Esophagus muscularis mucosa (tissue), 4 donors: Measurements from ENCODE around the gene ZBTB47. TPM values are rescaled to one million over a fixed set of nuclear protein-coding genes. Genes with fewer than 3 reads are reported as not detected.

Experiments
- DNase-seq: peaks from one replicate; pipeline ENCODE4 v3.0.0-alpha.2; 2017; ENCODE audit errors: extremely low spot score
- H3K27ac ChIP-seq, 4 donors: fragments of 200-600 bp; sonication (generic); replicated peaks in 1 of 4; 1 replicate in 3 of 4; 2 replicates in 1 of 4; pipeline ENCODE4 v1.5.1; 2016 to 2019; ENCODE audit warnings: mild to moderate bottlenecking in 1 of 4
- H3K27me3 ChIP-seq, 4 donors: fragments of 200-600 bp; sonication (generic); one replicate each; pipeline versions ENCODE4 v1.5.1 to v1.6.0; 2016 to 2019
- H3K36me3 ChIP-seq, 4 donors: fragments of 200-600 bp; sonication (generic); one replicate each; pipeline ENCODE4 v1.5.1; 2016 to 2019
- H3K4me1 ChIP-seq, 4 donors: fragments of 200-600 bp; sonication (generic); one replicate each; pipeline ENCODE4 v1.5.1; 2016 to 2019
- H3K4me3 ChIP-seq, 4 donors: fragments of 200-600 bp; sonication (generic); 1 replicate in 2 of 4; 2 replicates in 2 of 4; pipeline ENCODE4 v1.5.1; 2016 to 2019; ENCODE audit warnings: mild to moderate bottlenecking in 4 of 4, moderate library complexity in 1 of 4
- H3K9me3 ChIP-seq, 4 donors: fragments of 200-600 bp; sonication (generic); 1 replicate in 3 of 4; 2 replicates in 1 of 4; pipeline ENCODE4 v1.5.1; 2016 to 2019
- EP300 ChIP-seq: sonication (generic); formaldehyde crosslinking; IDR thresholded peaks from one replicate; pipeline ENCODE4 v1.6.1; 2017; ENCODE audit warnings: antibody characterized with exemption
- POLR2A ChIP-seq: fragments of 450-650 bp; IDR thresholded peaks from one replicate; pipeline ENCODE4 v1.6.1; 2017; ENCODE audit warnings: antibody characterized with exemption, moderate library complexity, mild to moderate bottlenecking, low read depth
- POLR2AphosphoS5 ChIP-seq, 2 donors: sonication (generic); formaldehyde crosslinking; IDR thresholded peaks; one replicate each; pipeline ENCODE4 v1.6.1; 2017; ENCODE audit warnings: antibody characterized with exemption in 2 of 2
- WGBS: methylation state at CpG from one replicate; pipeline ENCODE4 v1.1.5; 2018; 5-methylcytosine and 5-hydroxymethylcytosine counted together
- intact Hi-C: fragments of 100-400 bp; cut with DNase I; formaldehyde crosslinking; loops from one replicate; pipeline ENCODE4 v1.15.1; 2023
- total RNA-seq, 4 donors: library from RNA; depleted of rRNA; stranded (reverse); fragments of >200 nt; gene quantifications; one replicate each; pipeline versions ENCODE4 v1.1.0 to v1.2.1, GENCODE V29; 2016
- TF ChIP-seq, protein P1 (sequence below), 3 experiments: fragments of 200-600 bp in 2 of 3; fragments of 450-650 bp in 1 of 3; sonication (generic) in 2 of 3; IDR thresholded peaks; one replicate each; pipeline ENCODE4 v1.5.1; 2017 to 2019; ENCODE audit warnings: antibody characterized with exemption in 3 of 3, mild to moderate bottlenecking in 2 of 3, moderate library complexity in 1 of 3

The ZBTB47 gene
- total RNA-seq, 4 donors from 2014 or later, result 75.4 to 137 (median 95.7) TPM

DNA sequence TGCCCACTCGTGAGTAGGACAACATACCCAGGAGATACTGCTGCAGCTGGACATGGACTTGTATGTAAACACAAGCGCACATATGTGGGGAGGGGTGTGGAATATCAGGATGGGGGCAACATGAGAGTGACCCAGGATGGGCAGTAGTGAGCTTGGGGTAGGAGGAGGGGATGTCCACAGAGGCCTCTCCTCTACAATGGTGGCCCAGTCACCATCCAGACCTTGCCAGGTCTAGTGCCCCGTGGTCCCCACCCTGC, 266 bp upstream of the ZBTB47 start:
- peak overlapping the region; percentile 91 to 98 (median 96) for H3K27ac ChIP-seq
- DNase-seq, result no peak
- TF ChIP-seq POLR2A (no peak), POLR2AphosphoS5 (IDR thresholded peaks at IDR 0.05) (no peak), EP300 (no peak)
- TF ChIP-seq, protein P1, sequence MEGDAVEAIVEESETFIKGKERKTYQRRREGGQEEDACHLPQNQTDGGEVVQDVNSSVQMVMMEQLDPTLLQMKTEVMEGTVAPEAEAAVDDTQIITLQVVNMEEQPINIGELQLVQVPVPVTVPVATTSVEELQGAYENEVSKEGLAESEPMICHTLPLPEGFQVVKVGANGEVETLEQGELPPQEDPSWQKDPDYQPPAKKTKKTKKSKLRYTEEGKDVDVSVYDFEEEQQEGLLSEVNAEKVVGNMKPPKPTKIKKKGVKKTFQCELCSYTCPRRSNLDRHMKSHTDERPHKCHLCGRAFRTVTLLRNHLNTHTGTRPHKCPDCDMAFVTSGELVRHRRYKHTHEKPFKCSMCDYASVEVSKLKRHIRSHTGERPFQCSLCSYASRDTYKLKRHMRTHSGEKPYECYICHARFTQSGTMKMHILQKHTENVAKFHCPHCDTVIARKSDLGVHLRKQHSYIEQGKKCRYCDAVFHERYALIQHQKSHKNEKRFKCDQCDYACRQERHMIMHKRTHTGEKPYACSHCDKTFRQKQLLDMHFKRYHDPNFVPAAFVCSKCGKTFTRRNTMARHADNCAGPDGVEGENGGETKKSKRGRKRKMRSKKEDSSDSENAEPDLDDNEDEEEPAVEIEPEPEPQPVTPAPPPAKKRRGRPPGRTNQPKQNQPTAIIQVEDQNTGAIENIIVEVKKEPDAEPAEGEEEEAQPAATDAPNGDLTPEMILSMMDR (IDR thresholded peaks at IDR 0.05), result no peak
- 13% methylated on average over 3 of the region's 3 CpGs for WGBS
- peak overlapping the region; percentile 82 to 96 (median 92) for H3K4me3 ChIP-seq
- H3K27me3 ChIP-seq, result no peaks in the 10 kb centered on the region
- H3K9me3 ChIP-seq, result no peaks in the 10 kb centered on the region
- H3K36me3 ChIP-seq, result peaks cover 0 to 22% (median 10%) of the 10 kb centered on the region in 4 donors
- intact Hi-C loops, result loop anchor here (5.0 kb wide), 3 partner anchors 51 to 89 kb away; partner anchors contain the start of genes NKTR and SEC22C
- H3K4me1 ChIP-seq, result peaks cover 43 to 73% (median 68%) of the 10 kb centered on the region in 4 donors

DNA sequence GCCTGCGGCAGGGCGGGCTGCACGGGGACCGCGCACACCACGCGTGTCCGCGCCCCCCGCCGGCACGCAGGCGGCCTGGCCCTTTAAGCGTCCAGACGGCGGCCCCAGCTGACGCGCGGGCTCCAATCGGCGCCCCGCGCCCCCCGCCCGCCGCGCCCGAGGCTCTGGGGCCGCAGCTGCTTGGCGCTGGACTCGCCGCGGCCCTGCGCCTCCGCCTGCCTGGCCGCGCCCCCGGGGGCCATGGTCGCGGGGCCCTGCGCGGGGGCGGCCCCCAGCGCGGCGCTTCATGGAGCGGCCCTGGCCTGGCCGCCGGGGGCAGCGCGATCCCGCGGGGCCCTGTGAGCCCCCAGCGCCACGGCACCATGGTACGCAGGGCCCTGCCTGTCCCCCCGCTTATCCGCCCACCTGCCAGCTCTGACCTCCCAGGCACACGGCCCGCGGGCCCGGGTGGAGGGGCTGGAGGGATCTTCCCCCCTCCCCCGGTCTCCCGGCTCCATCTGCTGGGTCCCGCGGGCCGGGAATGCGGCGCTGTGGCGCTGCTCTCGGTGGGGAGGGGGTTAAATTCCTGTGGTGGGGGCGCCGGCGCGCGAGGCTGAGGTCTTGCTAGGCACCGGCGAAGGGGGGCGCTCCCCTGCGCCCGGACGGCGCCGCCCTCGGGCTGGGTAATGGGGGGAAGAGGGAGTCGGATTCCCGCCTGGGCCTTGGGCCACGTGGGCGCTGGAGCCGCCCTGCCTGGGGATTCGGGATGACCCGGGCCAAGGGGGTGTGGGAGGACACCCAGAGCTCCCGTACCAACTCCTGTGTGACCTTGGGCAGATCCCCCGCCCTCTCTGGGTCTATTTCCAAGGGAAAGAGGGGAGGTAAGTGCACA, 1.1 kb downstream of the ZBTB47 start:
- Histone ChIP-seq H3K27ac (peak overlapping the region; percentile 91 to 98 (median 96)), H3K36me3 (peaks cover 5 to 22% (median 16%) of the 10 kb centered on the region in 4 donors), H3K4me3 (peak overlapping the region; percentile 82 to 96 (median 92)), H3K9me3 (no peaks in the 10 kb centered on the region), H3K4me1 (peaks cover 48 to 86% (median 80%) of the 10 kb centered on the region in 4 donors), H3K27me3 (no peaks in the 10 kb centered on the region)
- DNase-seq, result no peak
- intact Hi-C loops, result loop anchor here (5.0 kb wide), 3 partner anchors 52 to 88 kb away; partner anchors contain the start of genes NKTR and SEC22C
- TF ChIP-seq POLR2AphosphoS5 (IDR thresholded peaks at IDR 0.05) (peak; percentile 5 to 39), POLR2A (peak; percentile 3), EP300 (no peak)
- TF ChIP-seq, protein P1 (IDR thresholded peaks at IDR 0.05), result no peak
- WGBS, result 2% methylated on average over 29 of the region's 94 CpGs

DNA sequence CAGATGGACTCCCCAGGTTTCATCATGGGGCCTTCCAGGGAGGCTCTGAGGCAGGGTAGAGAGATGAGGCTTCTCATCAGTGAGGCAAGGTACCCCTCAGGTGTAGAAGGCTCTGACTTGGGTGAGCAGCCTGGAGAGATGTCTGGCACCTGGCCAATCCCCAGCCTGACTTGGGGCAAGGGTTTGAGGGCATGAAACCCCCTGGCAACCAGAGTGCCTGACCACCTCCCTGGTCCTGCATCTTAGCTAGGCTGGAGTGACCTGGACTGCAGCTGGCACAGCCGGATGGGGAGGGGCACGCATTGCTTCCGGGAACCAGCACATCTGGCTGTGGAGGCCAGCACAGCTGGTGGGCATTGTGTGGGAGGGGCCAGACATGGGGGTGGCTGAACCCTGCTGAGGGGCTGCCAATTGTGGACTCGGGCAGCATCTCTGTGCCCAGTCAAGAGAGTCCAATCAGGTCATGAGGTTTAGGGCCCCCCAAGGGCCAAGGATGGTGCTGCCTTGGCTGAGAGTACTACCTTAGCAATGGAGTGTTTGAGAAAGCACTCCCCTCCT, 1.9 kb downstream of the ZBTB47 start:
- Histone ChIP-seq H3K27me3 (no peaks in the 10 kb centered on the region), H3K4me1 (peaks cover 57 to 89% (median 83%) of the 10 kb centered on the region in 4 donors), H3K9me3 (no peaks in the 10 kb centered on the region), H3K4me3 (peak overlapping the region; percentile 82 to 96 (median 92)), H3K36me3 (peaks cover 5 to 25% (median 21%) of the 10 kb centered on the region in 4 donors), H3K27ac (peak overlapping the region; percentile 91 to 98 (median 96))
- intact Hi-C loops, result no loop called here
- WGBS, result 90% methylated on average over 2 of the region's 4 CpGs
- DNase-seq, result no peak
- no peak for TF ChIP-seq POLR2AphosphoS5 (IDR thresholded peaks at IDR 0.05)
- no peak for TF ChIP-seq POLR2A
- no peak for TF ChIP-seq EP300
- TF ChIP-seq, protein P1 (IDR thresholded peaks at IDR 0.05), result no peak

DNA sequence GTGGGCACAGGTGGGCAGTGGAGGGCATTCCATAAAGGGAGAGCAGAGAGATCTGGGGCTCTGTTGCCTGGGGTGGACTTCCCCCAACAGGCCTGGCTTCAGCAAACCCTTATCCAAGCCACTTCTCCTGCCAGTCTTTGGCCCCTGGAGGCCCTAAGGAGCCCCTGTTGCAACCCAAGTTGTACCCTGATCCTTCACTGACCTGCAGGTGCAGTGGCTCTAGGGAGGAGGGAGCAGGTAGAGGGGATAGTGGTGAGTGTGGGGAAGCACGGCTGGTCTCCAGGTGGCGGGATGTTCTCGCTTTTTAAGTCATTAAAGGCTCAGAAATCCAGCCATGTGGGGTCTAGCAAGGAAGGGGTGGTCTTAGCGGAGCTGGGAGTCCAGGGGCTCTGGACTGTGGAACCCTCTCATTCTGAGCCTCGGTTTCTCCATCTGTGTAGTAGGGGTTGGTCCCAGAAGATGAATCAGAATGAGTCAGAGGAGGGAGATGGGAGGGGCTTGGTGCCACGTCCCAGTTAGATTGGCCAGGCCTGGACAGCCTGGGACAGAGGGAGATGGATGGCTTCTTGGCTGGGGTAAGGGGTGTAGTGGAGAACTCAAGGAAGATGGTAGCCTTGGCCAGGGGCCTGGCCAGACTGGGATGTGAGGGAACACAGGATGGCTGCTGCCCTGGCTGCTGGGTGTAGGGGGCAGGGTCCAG, 2.6 kb downstream of the ZBTB47 start:
- DNase-seq, result peak; percentile 91

More for the DNA sequence above, 2.6 kb downstream of the ZBTB47 start:
- peak overlapping the region; percentile 91 to 98 (median 96) for H3K27ac ChIP-seq
- H3K4me1 ChIP-seq, result peaks cover 58 to 87% (median 78%) of the 10 kb centered on the region in 4 donors
- intact Hi-C loops, result no loop called here
- TF ChIP-seq EP300 (no peak), POLR2AphosphoS5 (IDR thresholded peaks at IDR 0.05) (peak in 1 of 2 donors; percentile 43), POLR2A (no peak)
- TF ChIP-seq, protein P1 (IDR thresholded peaks at IDR 0.05), result no peak
- H3K9me3 ChIP-seq, result no peaks in the 10 kb centered on the region
- H3K4me3 ChIP-seq, result peak overlapping the region in 3 of 4 donors; percentile 82 to 96 (median 93)
- H3K27me3 ChIP-seq, result no peaks in the 10 kb centered on the region
- 82% methylated on average over 6 of the region's 6 CpGs for WGBS
- peaks cover 5 to 29% (median 22%) of the 10 kb centered on the region in 4 donors for H3K36me3 ChIP-seq
